Osteocyte (in vitro differentiated cells): ENCODE results near the gene OTOP3. TPM values are rescaled to one million over a fixed set of nuclear protein-coding genes. Genes with fewer than 3 reads are reported as not detected.
"Not testable (repeated sequence)": the region's sequence is repeated elsewhere in the genome, so short reads cannot be mapped to it uniquely, and the experiment has no call there.

ENCODE experiments used
- DNase-seq: peaks from one replicate; pipeline ENCODE4 v3.0.0; 2021; ENCODE audit warnings: mixed read lengths; ENCODE audit not compliant: unreplicated experiment; ENCODE audit errors: extremely low spot score
- H3K27ac Mint-ChIP-seq: one replicate; pipeline ENCODE4 v1.8.0; 2021; ENCODE audit warnings: mild to moderate bottlenecking, mixed read lengths; ENCODE audit not compliant: unreplicated experiment
- H3K27me3 Mint-ChIP-seq: one replicate; pipeline ENCODE4 v1.8.0; 2021; ENCODE audit warnings: mixed read lengths; ENCODE audit not compliant: unreplicated experiment
- H3K36me3 Mint-ChIP-seq: one replicate; pipeline ENCODE4 v1.8.0; 2021; ENCODE audit warnings: mixed read lengths; ENCODE audit not compliant: unreplicated experiment
- H3K4me1 Mint-ChIP-seq: one replicate; pipeline ENCODE4 v1.8.0; 2021; ENCODE audit warnings: mixed read lengths; ENCODE audit not compliant: unreplicated experiment
- H3K4me3 Mint-ChIP-seq: one replicate; pipeline ENCODE4 v1.8.0; 2021; ENCODE audit warnings: mild to moderate bottlenecking, moderate library complexity, mixed read lengths; ENCODE audit not compliant: unreplicated experiment
- H3K9me3 Mint-ChIP-seq: one replicate; pipeline ENCODE4 v1.8.0; 2021; ENCODE audit warnings: mixed read lengths; ENCODE audit not compliant: unreplicated experiment
- CTCF ChIP-seq: fragments of 200-600 bp; sonication (generic); IDR thresholded peaks from 2 replicates; pipeline ENCODE4 v1.5.0; 2021; ENCODE audit warnings: antibody characterized with exemption, mild to moderate bottlenecking, moderate library complexity
- total RNA-seq: library from RNA; stranded (reverse); gene quantifications from 2 replicates; pipeline ENCODE4 v1.2.1, GENCODE V29; 2021

Gene OTOP3
- total RNA-seq, 1 donor from 2014 or later, result not detected

GRCh38 chr17:74964246-74964761 lies 28.6 kb downstream of the OTOP3 start:
- H3K36me3 Mint-ChIP-seq, result no peaks in the 10 kb centered on the region
- H3K27me3 Mint-ChIP-seq, result peaks cover 3% of the 10 kb centered on the region
- H3K9me3 Mint-ChIP-seq, result no peaks in the 10 kb centered on the region
- no peak overlapping the region for H3K4me3 Mint-ChIP-seq
- DNase-seq, result no peak
- no peak for TF ChIP-seq CTCF
- H3K4me1 Mint-ChIP-seq, result no peaks in the 10 kb centered on the region
- no peak overlapping the region for H3K27ac Mint-ChIP-seq

- H3K27ac Mint-ChIP-seq, result no peak overlapping the region
- TF ChIP-seq CTCF, result no peak
- H3K4me3 Mint-ChIP-seq, result no peak overlapping the region
- no peak for DNase-seq
- H3K27me3 Mint-ChIP-seq, result no peaks in the 10 kb centered on the region
- no peaks in the 10 kb centered on the region for H3K9me3 Mint-ChIP-seq
- H3K36me3 Mint-ChIP-seq, result no peaks in the 10 kb centered on the region
- no peaks in the 10 kb centered on the region for H3K4me1 Mint-ChIP-seq
Measured at GRCh38 chr17:74964988-74965622, 29.4 kb downstream of the OTOP3 start.

- Mint-ChIP-seq H3K36me3 (no peaks in the 10 kb centered on the region), H3K4me1 (peaks cover 10% of the 10 kb centered on the region), H3K27me3 (peaks cover 5% of the 10 kb centered on the region), H3K27ac (no peak overlapping the region), H3K9me3 (no peaks in the 10 kb centered on the region), H3K4me3 (no peak overlapping the region)
- TF ChIP-seq CTCF, result no peak
- no peak for DNase-seq
Measured at GRCh38 chr17:74968361-74968780, 32.7 kb downstream of the OTOP3 start.

- H3K27me3 Mint-ChIP-seq, H3K36me3 Mint-ChIP-seq, DNase-seq, H3K4me3 Mint-ChIP-seq, H3K9me3 Mint-ChIP-seq: not testable (repeated sequence)
- H3K4me1 Mint-ChIP-seq, result peaks cover 10% of the 10 kb centered on the region
- peak overlapping the region; percentile 14 for H3K27ac Mint-ChIP-seq
Measured at GRCh38 chr17:74969501-74969900, 33.8 kb downstream of the OTOP3 start.

GRCh38 chr17:74970395-74970794 lies 34.7 kb downstream of the OTOP3 start:
- H3K27ac Mint-ChIP-seq, result no peak overlapping the region
- no peak for DNase-seq
- peaks cover 16% of the 10 kb centered on the region for H3K27me3 Mint-ChIP-seq
- H3K36me3 Mint-ChIP-seq, result no peaks in the 10 kb centered on the region
- H3K4me1 Mint-ChIP-seq, result peaks cover 10% of the 10 kb centered on the region
- H3K9me3 Mint-ChIP-seq, result no peaks in the 10 kb centered on the region
- TF ChIP-seq CTCF, result no peak
- H3K4me3 Mint-ChIP-seq, result no peak overlapping the region
